ENCODE measurements around the gene MBP. TPM values are rescaled to one million over a fixed set of nuclear protein-coding genes. Genes with fewer than 3 reads are reported as not detected.
A peak's percentile ranks its signal among the peaks of the same experiment; 100 is the strongest.

The MBP gene
- total RNA-seq, 2 experiments from 2014 or later: 138 to 148 TPM

- H3K4me1 Mint-ChIP-seq: peaks cover 42% of the 10 kb centered on the region
- no peaks in the 10 kb centered on the region for H3K9me3 Mint-ChIP-seq
- H3K27me3 Mint-ChIP-seq: no peaks in the 10 kb centered on the region
- DNase-seq: no peak
- H3K36me3 Mint-ChIP-seq: peaks cover 19% of the 10 kb centered on the region
- POLR2A ChIA-PET: interaction anchor here (1.7 to 2.6 kb wide), 3 partner anchors 10 to 15 kb away, joined by 4 to 21 read pairs (median 17); no protein-coding TSS in a partner anchor
- ATAC-seq (ENCODE audit: low read depth): no peak
- H3K27ac Mint-ChIP-seq: peak overlapping the region; percentile 100
- peak overlapping the region; percentile 90 for H3K4me3 Mint-ChIP-seq
Observed at GRCh38 chr18:77052983-77053309, 79.6 kb downstream of the MBP start.

- no peaks in the 10 kb centered on the region for H3K9me3 Mint-ChIP-seq
- DNase-seq: no peak
- peak overlapping the region; percentile 100 for H3K27ac Mint-ChIP-seq
- POLR2A ChIA-PET: no interaction called here
- peaks cover 43% of the 10 kb centered on the region for H3K4me1 Mint-ChIP-seq
- H3K36me3 Mint-ChIP-seq: peaks cover 21% of the 10 kb centered on the region
- no peak overlapping the region for H3K4me3 Mint-ChIP-seq
- no peaks in the 10 kb centered on the region for H3K27me3 Mint-ChIP-seq
- no peak for ATAC-seq (ENCODE audit: low read depth)
Observed at GRCh38 chr18:77052297-77052982, 80.1 kb downstream of the MBP start.

GRCh38 chr18:77051581-77052296 is 80.8 kb downstream of the MBP start:
- no peak for DNase-seq
- POLR2A ChIA-PET: no interaction called here
- no peaks in the 10 kb centered on the region for H3K9me3 Mint-ChIP-seq
- ATAC-seq (ENCODE audit: low read depth): no peak
- peaks cover 19% of the 10 kb centered on the region for H3K36me3 Mint-ChIP-seq
- peaks cover 37% of the 10 kb centered on the region for H3K4me1 Mint-ChIP-seq
- no peak overlapping the region for H3K4me3 Mint-ChIP-seq
- H3K27ac Mint-ChIP-seq: peak overlapping the region; percentile 42
- H3K27me3 Mint-ChIP-seq: no peaks in the 10 kb centered on the region

- no peaks in the 10 kb centered on the region for H3K9me3 Mint-ChIP-seq
- no peak overlapping the region for H3K27ac Mint-ChIP-seq
- ATAC-seq (ENCODE audit: low read depth) (no peak), DNase-seq (no peak)
- peaks cover 24% of the 10 kb centered on the region for H3K4me1 Mint-ChIP-seq
- H3K36me3 Mint-ChIP-seq: peaks cover 20% of the 10 kb centered on the region
- H3K4me3 Mint-ChIP-seq: no peak overlapping the region
- POLR2A ChIA-PET: no interaction called here
- no peaks in the 10 kb centered on the region for H3K27me3 Mint-ChIP-seq
Observed at GRCh38 chr18:77049938-77050337, 82.6 kb downstream of the MBP start.

- POLR2A ChIA-PET: no interaction called here
- Mint-ChIP-seq H3K4me1 (peaks cover 15% of the 10 kb centered on the region), H3K27me3 (no peaks in the 10 kb centered on the region)
Observed at GRCh38 chr18:77047803-77048419, 84.7 kb downstream of the MBP start.

GRCh38 chr18:77046994-77047393 is 85.6 kb downstream of the MBP start:
- Mint-ChIP-seq H3K27me3 (no peaks in the 10 kb centered on the region), H3K9me3 (no peaks in the 10 kb centered on the region), H3K27ac (no peak overlapping the region), H3K36me3 (peaks cover 42% of the 10 kb centered on the region), H3K4me3 (no peak overlapping the region), H3K4me1 (peaks cover 13% of the 10 kb centered on the region)
- POLR2A ChIA-PET: no interaction called here
- DNase-seq (no peak), ATAC-seq (ENCODE audit: low read depth) (no peak)

More at GRCh38 chr18:77047803-77048419, 84.7 kb downstream of the MBP start:
- no peaks in the 10 kb centered on the region for H3K9me3 Mint-ChIP-seq
- peak overlapping the region; percentile 2 for H3K27ac Mint-ChIP-seq
- DNase-seq (no peak), ATAC-seq (ENCODE audit: low read depth) (no peak)
- H3K36me3 Mint-ChIP-seq: peaks cover 33% of the 10 kb centered on the region
- H3K4me3 Mint-ChIP-seq: no peak overlapping the region

GRCh38 chr18:77046409-77046808 is 86.2 kb downstream of the MBP start:
- H3K4me3 Mint-ChIP-seq: no peak overlapping the region
- no peak for ATAC-seq (ENCODE audit: low read depth)
- H3K27ac Mint-ChIP-seq: no peak overlapping the region
- H3K9me3 Mint-ChIP-seq: no peaks in the 10 kb centered on the region
- no peak for DNase-seq
- POLR2A ChIA-PET: no interaction called here
- no peaks in the 10 kb centered on the region for H3K27me3 Mint-ChIP-seq
- peaks cover 44% of the 10 kb centered on the region for H3K36me3 Mint-ChIP-seq
- peaks cover 13% of the 10 kb centered on the region for H3K4me1 Mint-ChIP-seq

GRCh38 chr18:77045677-77046076 is 86.9 kb downstream of the MBP start:
- DNase-seq (no peak), ATAC-seq (ENCODE audit: low read depth) (no peak)
- H3K27me3 Mint-ChIP-seq: no peaks in the 10 kb centered on the region
- H3K36me3 Mint-ChIP-seq: peaks cover 47% of the 10 kb centered on the region
- H3K9me3 Mint-ChIP-seq: no peaks in the 10 kb centered on the region
- POLR2A ChIA-PET: no interaction called here
- no peak overlapping the region for H3K4me3 Mint-ChIP-seq
- no peak overlapping the region for H3K27ac Mint-ChIP-seq
- peaks cover 14% of the 10 kb centered on the region for H3K4me1 Mint-ChIP-seq

- Mint-ChIP-seq H3K27ac (no peak overlapping the region), H3K27me3 (no peaks in the 10 kb centered on the region), H3K36me3 (peaks cover 50% of the 10 kb centered on the region), H3K4me3 (no peak overlapping the region), H3K9me3 (no peaks in the 10 kb centered on the region), H3K4me1 (peaks cover 18% of the 10 kb centered on the region)
- no peak for ATAC-seq (ENCODE audit: low read depth)
- no peak for DNase-seq
- POLR2A ChIA-PET: no interaction called here
Observed at GRCh38 chr18:77044866-77045664, 87.5 kb downstream of the MBP start.

- POLR2A ChIA-PET: interaction anchor here (2.1 kb wide), 1 partner anchor 10 kb away, joined by 4 read pairs; no protein-coding TSS in a partner anchor
- DNase-seq: no peak
- no peak overlapping the region for H3K27ac Mint-ChIP-seq
- ATAC-seq (ENCODE audit: low read depth): no peak
- H3K9me3 Mint-ChIP-seq: no peaks in the 10 kb centered on the region
- H3K4me1 Mint-ChIP-seq: peaks cover 25% of the 10 kb centered on the region
- H3K4me3 Mint-ChIP-seq: no peak overlapping the region
- peaks cover 51% of the 10 kb centered on the region for H3K36me3 Mint-ChIP-seq
- H3K27me3 Mint-ChIP-seq: no peaks in the 10 kb centered on the region
Observed at GRCh38 chr18:77043541-77044280, 88.9 kb downstream of the MBP start.

- ATAC-seq (ENCODE audit: low read depth): no peak
- Mint-ChIP-seq H3K27ac (no peak overlapping the region), H3K36me3 (peaks cover 43% of the 10 kb centered on the region), H3K9me3 (no peaks in the 10 kb centered on the region), H3K27me3 (no peaks in the 10 kb centered on the region), H3K4me3 (no peak overlapping the region), H3K4me1 (peaks cover 23% of the 10 kb centered on the region)
- POLR2A ChIA-PET: interaction anchor here (2.1 kb wide), 1 partner anchor 11 kb away, joined by 4 read pairs; no protein-coding TSS in a partner anchor
- DNase-seq: no peak
Observed at GRCh38 chr18:77042583-77042982, 90.0 kb downstream of the MBP start.

GRCh38 chr18:77039196-77040130 is 93.1 kb downstream of the MBP start:
- peak overlapping the region; percentile 59 for H3K27ac Mint-ChIP-seq
- H3K27me3 Mint-ChIP-seq: no peaks in the 10 kb centered on the region
- peaks cover 49% of the 10 kb centered on the region for H3K36me3 Mint-ChIP-seq
- no peaks in the 10 kb centered on the region for H3K9me3 Mint-ChIP-seq
- POLR2A ChIA-PET: no interaction called here
- DNase-seq (no peak), ATAC-seq (ENCODE audit: low read depth) (no peak)
- H3K4me3 Mint-ChIP-seq: no peak overlapping the region
- peaks cover 24% of the 10 kb centered on the region for H3K4me1 Mint-ChIP-seq

Data from activated naive CD8-positive, alpha-beta T cell treated with anti-CD3 and anti-CD28 coated beads, Interleukin-2, amount 10 ng/mL, durations not matched to agents 7 days and 5 days (primary cell).